HepG2 (cell line): ENCODE measurements around the gene CERS6.

Experiments
- ATF6 ChIP-seq: sonication (generic); formaldehyde crosslinking; conservative IDR thresholded peaks from 2 replicates; pipeline ENCODE4 v1.4.0; 2020; ENCODE audit warnings: missing genetic modification reagents
- CAMTA2 ChIP-seq: sonication (generic); formaldehyde crosslinking; IDR thresholded peaks from 2 replicates; pipeline ENCODE4 v1.4.0; 2020; ENCODE audit warnings: mild to moderate bottlenecking, missing genetic modification reagents, borderline replicate concordance
- GABPB1 ChIP-seq: IDR thresholded peaks from 2 replicates; pipeline ENCODE4 v1.6.1; 2016; ENCODE audit warnings: mild to moderate bottlenecking, missing genetic modification reagents, moderate library complexity, missing compliant biosample characterization
- HNRNPLL ChIP-seq: fragments of 200-400 bp; formaldehyde crosslinking; IDR thresholded peaks from 2 replicates; pipeline ENCODE4 v1.6.1; 2017; ENCODE audit warnings: mild to moderate bottlenecking, low read depth, low read length; ENCODE audit not compliant: poor library complexity, severe bottlenecking
- NFIC ChIP-seq: IDR thresholded peaks from 2 replicates; pipeline ENCODE4 v1.6.1; 2012; ENCODE audit warnings: mild to moderate bottlenecking, low read length, inconsistent platforms
- NFRKB ChIP-seq: fragments of 450-650 bp; IDR thresholded peaks from 2 replicates; pipeline ENCODE4 v1.6.1; 2017
- NFYB ChIP-seq: sonication (generic); formaldehyde crosslinking; IDR thresholded peaks from 2 replicates; pipeline ENCODE4 v1.4.0; 2020; ENCODE audit warnings: missing genetic modification reagents
- RBM39 ChIP-seq: fragments of 200-400 bp; formaldehyde crosslinking; IDR thresholded peaks from one replicate; pipeline ENCODE4 v1.6.1; 2018; ENCODE audit warnings: antibody characterized with exemption, mild to moderate bottlenecking, low read depth, low read length; ENCODE audit not compliant: poor library complexity, severe bottlenecking
- SPEN ChIP-seq: sonication (generic); formaldehyde crosslinking; IDR thresholded peaks from 2 replicates; pipeline ENCODE4 v1.5.1; 2020; ENCODE audit warnings: low read depth, mild to moderate bottlenecking, missing genetic modification reagents
- YY1 ChIP-seq: IDR thresholded peaks from 2 replicates; pipeline ENCODE4 v1.6.1; 2011; ENCODE audit warnings: low read length, low read depth, moderate library complexity, mild to moderate bottlenecking; ENCODE audit not compliant: insufficient read depth, insufficient replicate concordance
- ZNF18 ChIP-seq: sonication (generic); formaldehyde crosslinking; IDR thresholded peaks from 2 replicates; pipeline ENCODE4 v1.8.0; 2022; ENCODE audit warnings: mild to moderate bottlenecking, missing genetic modification reagents; ENCODE audit not compliant: insufficient replicate concordance
- ZNF24 ChIP-seq: fragments of 450-650 bp; IDR thresholded peaks from 2 replicates; pipeline ENCODE4 v1.6.1; 2017; ENCODE audit warnings: antibody characterized with exemption, mild to moderate bottlenecking
- ZNF460 ChIP-seq: sonication (generic); formaldehyde crosslinking; IDR thresholded peaks from 2 replicates; pipeline ENCODE4 v1.5.1; 2020; ENCODE audit warnings: missing genetic modification reagents, mild to moderate bottlenecking, borderline replicate concordance
- TF ChIP-seq, protein P1 (sequence below): sonication (generic); formaldehyde crosslinking; IDR thresholded peaks from 2 replicates; pipeline ENCODE4 v1.8.1; 2023; ENCODE audit warnings: missing genetic modification reagents, inconsistent platforms, borderline replicate concordance

- TF ChIP-seq HNRNPLL, result no peak
- no peak for TF ChIP-seq NFIC
- TF ChIP-seq ZNF460 (CRISPR knock-in tag), result no peak
- TF ChIP-seq GABPB1 (CRISPR knock-in tag), result no peak
- TF ChIP-seq ZNF18 (CRISPR knock-in tag), result no peak
- no peak for TF ChIP-seq ATF6 (CRISPR knock-in tag)
- TF ChIP-seq, protein P1, sequence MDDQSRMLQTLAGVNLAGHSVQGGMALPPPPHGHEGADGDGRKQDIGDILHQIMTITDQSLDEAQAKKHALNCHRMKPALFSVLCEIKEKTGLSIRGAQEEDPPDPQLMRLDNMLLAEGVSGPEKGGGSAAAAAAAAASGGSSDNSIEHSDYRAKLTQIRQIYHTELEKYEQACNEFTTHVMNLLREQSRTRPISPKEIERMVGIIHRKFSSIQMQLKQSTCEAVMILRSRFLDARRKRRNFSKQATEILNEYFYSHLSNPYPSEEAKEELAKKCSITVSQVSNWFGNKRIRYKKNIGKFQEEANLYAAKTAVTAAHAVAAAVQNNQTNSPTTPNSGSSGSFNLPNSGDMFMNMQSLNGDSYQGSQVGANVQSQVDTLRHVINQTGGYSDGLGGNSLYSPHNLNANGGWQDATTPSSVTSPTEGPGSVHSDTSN (CRISPR knock-in tag), result no peak
- TF ChIP-seq ZNF24, result no peak
- no peak for TF ChIP-seq CAMTA2 (CRISPR knock-in tag)
- no peak for TF ChIP-seq NFRKB
- TF ChIP-seq RBM39, result no peak
- no peak for TF ChIP-seq YY1
- TF ChIP-seq NFYB (CRISPR knock-in tag), result no peak
- TF ChIP-seq SPEN, result no peak
Measured at GRCh38 chr2:168604252-168604651, 148.2 kb downstream of the CERS6 start.
